GM18867 (cell line): ENCODE data around the gene GRIPAP1.
A peak's percentile ranks its signal among the peaks of the same experiment; 100 is the strongest.

Source experiments
- ATAC-seq: cut with Tn5 transposase; IDR thresholded peaks from one replicate; pipeline ENCODE4 v1.9.1; 2021; ENCODE audit warnings: mild to moderate bottlenecking, moderate library complexity; ENCODE audit not compliant: unreplicated experiment

Gene GRIPAP1

GRCh38 chrX:49002091-49002935, at the start of gene GRIPAP1:
TSS of gene GRIPAP1 (minus strand) at chrX:49002264. CDS start at chrX:49002229, 35 bp downstream.
- peak; percentile 76 for ATAC-seq

GRCh38 chrX:49043987-49044281, 41.9 kb upstream of the GRIPAP1 start:
- no peak for ATAC-seq

- ATAC-seq, result peak; percentile 89
Measured at GRCh38 chrX:49043220-49043986, 41.3 kb upstream of the GRIPAP1 start, which contains the start of gene TFE3. TSS of gene TFE3 (minus strand) at chrX:49043357. CDS start at chrX:49043226, 131 bp downstream.

- ATAC-seq, result no peak
Measured at GRCh38 chrX:49042581-49043219, 40.6 kb upstream of the GRIPAP1 start.

- no peak for ATAC-seq
Measured at GRCh38 chrX:49041744-49042580, 39.9 kb upstream of the GRIPAP1 start.

- no peak for ATAC-seq
Measured at GRCh38 chrX:49040376-49040955, 38.4 kb upstream of the GRIPAP1 start.

GRCh38 chrX:49039598-49040375, 37.7 kb upstream of the GRIPAP1 start:
- ATAC-seq, result no peak

GRCh38 chrX:49037883-49038475, 35.9 kb upstream of the GRIPAP1 start:
- ATAC-seq, result no peak

- no peak for ATAC-seq
Measured at GRCh38 chrX:49030283-49030682, 28.2 kb upstream of the GRIPAP1 start.

GRCh38 chrX:49029876-49030275, 27.8 kb upstream of the GRIPAP1 start:
- ATAC-seq, result no peak

GRCh38 chrX:49019599-49020249, 17.7 kb upstream of the GRIPAP1 start:
- ATAC-seq, result no peak

- ATAC-seq, result no peak
Measured at GRCh38 chrX:49019050-49019449, 17.0 kb upstream of the GRIPAP1 start.

GRCh38 chrX:49003696-49004095, 1.6 kb upstream of the GRIPAP1 start:
- no peak for ATAC-seq

GRCh38 chrX:49001521-49002090, 458 bp downstream of the GRIPAP1 start:
- peak; percentile 33 for ATAC-seq

GRCh38 chrX:49000636-49001035, 1.4 kb downstream of the GRIPAP1 start:
- no peak for ATAC-seq

GRCh38 chrX:48999030-48999429, 3.0 kb downstream of the GRIPAP1 start:
- no peak for ATAC-seq

- no peak for ATAC-seq
Measured at GRCh38 chrX:48998391-48998790, 3.7 kb downstream of the GRIPAP1 start.

GRCh38 chrX:48997865-48998264, 4.2 kb downstream of the GRIPAP1 start:
- no peak for ATAC-seq
